Ramos (cell line): Measurements from ENCODE around the gene CACNA1G.

ENCODE experiments used
- in situ Hi-C: fragments of 300-500 bp; cut with MboI; formaldehyde crosslinking; loops from one replicate; pipeline ENCODE4 v1.14.3; 2022; ENCODE audit warnings: low sequenced_read_pairs; ENCODE audit not compliant: unreplicated experiment

Gene CACNA1G

DNA sequence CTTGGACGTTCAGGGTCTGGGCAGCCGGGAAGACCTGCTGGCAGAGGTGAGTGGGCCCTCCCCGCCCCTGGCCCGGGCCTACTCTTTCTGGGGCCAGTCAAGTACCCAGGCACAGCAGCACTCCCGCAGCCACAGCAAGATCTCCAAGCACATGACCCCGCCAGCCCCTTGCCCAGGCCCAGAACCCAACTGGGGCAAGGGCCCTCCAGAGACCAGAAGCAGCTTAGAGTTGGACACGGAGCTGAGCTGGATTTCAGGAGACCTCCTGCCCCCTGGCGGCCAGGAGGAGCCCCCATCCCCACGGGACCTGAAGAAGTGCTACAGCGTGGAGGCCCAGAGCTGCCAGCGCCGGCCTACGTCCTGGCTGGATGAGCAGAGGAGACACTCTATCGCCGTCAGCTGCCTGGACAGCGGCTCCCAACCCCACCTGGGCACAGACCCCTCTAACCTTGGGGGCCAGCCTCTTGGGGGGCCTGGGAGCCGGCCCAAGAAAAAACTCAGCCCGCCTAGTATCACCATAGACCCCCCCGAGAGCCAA is 65.6 kb downstream of the CACNA1G start:
- in situ Hi-C loops = loop anchor here (5.0 kb wide), 1 partner anchor 79 kb away; the partner anchor contains the start of gene SPATA20

GRCh38 chr17:50627036-50627781 is 66.7 kb downstream of the CACNA1G start:
- in situ Hi-C loops = loop anchor here (5.0 kb wide), 1 partner anchor 80 kb away; the partner anchor contains the start of gene SPATA20

- in situ Hi-C loops = loop anchor here (5.0 kb wide), 1 partner anchor 81 kb away; the partner anchor contains the start of gene SPATA20
Observed at GRCh38 chr17:50627782-50628601, 67.5 kb downstream of the CACNA1G start.

DNA sequence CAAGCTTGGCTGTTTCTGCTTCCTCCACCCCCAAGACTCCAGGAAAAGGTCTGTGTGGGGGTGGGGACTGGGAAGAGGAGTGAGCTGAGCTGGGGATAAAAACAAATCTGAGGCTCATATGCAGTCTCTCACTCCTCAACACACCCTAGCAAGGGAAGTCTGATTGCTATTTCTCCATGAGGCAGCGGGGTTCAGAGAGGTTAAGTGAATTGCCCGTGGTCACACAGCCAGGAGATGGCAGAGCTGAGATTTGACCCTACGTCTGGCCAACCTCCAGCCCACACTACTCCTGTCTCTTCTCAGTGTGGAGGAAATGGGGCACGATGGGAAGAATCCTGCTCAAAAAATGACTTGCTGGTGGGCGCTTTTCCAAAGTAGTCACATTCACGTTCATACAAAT is 69.4 kb downstream of the CACNA1G start:
- in situ Hi-C loops = loop anchor here (5.0 kb wide), 1 partner anchor 83 kb away; the partner anchor contains the start of gene SPATA20

GRCh38 chr17:50630524-50631194 is 70.1 kb downstream of the CACNA1G start:
- in situ Hi-C loops = no loop called here

DNA sequence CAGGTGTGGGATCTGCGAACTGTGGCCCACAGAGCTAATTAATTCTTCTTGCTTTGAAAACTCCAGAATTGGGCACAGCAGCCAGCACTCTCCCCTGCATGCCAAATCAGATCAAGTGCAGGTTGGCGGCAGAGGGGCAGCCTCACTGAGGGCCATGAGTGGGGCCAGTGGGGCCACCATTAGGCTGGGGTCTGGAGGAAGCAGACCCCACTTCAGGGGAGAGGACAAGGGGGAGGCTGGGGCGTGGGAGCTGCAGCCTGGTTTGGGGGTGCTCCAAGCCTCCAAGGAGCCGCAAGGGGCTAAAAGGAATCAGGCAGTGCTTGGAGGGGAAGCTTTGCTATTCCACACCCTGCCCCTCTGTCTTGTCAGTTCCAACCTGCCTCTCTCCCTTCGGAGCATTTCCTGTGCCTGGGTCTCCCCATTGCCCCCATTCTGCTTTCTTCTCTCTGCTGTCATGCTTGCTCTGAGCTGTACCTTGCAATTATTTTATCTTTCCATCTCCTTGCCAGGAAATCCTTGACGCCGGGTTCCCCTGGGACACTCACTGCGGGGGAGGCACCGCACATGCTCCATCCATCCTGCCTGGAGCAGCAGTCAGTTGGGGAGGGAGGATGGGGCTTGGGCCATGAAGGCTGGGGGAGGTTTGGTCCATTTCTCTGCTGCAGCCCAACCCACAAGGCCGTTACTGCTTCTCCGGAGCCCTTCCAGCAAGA is 70.8 kb downstream of the CACNA1G start:
- in situ Hi-C loops = no loop called here

DNA sequence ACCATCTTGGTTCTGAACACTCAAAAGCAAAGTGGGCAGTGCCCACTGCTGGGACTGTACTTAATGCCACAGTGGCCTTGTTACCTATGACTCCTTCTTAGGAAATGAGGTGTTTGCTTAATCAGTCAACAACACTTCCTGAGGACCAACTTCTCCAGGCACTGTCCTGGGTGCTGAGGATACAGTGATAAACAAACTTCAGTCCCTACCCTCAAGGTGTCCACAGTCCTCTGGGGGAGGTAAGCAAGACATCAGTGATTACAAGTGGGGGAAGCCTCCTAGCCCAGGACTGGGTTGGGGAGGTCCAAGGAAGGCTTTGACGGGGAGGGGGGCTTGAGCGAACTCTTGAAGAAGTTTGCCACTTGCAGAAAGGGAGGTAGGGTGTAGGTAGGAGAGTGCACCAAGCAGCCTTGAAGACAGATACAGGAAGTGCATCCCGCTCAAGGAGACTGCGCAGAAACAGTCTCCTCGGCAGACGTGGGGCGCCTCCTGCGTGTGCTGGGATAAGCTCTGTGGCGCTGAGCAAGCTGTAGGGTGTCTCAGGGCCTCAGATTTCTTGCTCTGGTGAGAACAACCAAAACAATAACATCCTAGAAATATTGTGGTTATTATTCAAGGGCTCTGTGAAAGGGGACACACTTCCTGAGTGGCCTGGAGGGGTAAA is 71.5 kb downstream of the CACNA1G start:
- in situ Hi-C loops = no loop called here

GRCh38 chr17:50632637-50633036 is 72.1 kb downstream of the CACNA1G start:
- in situ Hi-C loops = no loop called here

GRCh38 chr17:50633683-50634082 is 73.2 kb downstream of the CACNA1G start:
- in situ Hi-C loops = no loop called here

- in situ Hi-C loops = no loop called here
Observed at GRCh38 chr17:50634224-50634914, 73.9 kb downstream of the CACNA1G start, which contains the start of gene ABCC3. Gene ABCC3, plus strand, starts transcription at chr17:50634881. Its CDS starts 56 bp downstream, at chr17:50634937.

GRCh38 chr17:50634915-50635731 is 74.6 kb downstream of the CACNA1G start:
- in situ Hi-C loops = no loop called here

DNA sequence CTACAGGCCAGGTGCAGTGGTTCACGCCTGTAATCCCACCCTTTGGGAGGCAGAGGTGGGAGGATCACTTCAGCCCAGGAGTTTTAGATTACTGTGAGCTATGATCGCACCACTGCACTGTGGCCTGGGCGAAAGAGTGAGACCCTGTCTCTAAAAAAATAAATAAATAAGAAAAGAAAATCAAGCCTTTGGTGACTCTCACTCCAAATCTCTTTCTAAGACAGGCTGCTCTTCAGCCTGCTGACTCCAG is 75.1 kb downstream of the CACNA1G start:
- in situ Hi-C loops = no loop called here

- in situ Hi-C loops = no loop called here
Observed at GRCh38 chr17:50635982-50636803, 75.7 kb downstream of the CACNA1G start.

DNA sequence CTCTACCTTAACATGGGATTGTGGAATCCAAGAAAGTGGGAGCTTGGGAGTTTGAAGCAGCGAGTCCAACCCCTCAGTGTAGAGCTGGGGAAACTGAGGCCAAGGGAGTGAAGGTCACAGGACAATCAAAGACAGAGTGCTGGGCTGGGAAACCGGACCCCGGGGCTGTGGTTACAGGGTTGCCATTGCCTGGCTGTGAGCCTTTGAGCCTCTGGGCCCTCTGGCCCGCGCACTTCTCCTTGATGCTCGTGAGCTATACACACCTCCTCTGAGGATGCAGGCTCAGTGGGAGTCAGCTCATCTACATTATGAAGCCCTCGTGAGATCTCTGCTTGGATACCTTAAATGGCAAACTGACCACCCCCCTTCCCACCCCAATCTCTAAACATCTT is 76.3 kb downstream of the CACNA1G start:
- in situ Hi-C loops = no loop called here

DNA sequence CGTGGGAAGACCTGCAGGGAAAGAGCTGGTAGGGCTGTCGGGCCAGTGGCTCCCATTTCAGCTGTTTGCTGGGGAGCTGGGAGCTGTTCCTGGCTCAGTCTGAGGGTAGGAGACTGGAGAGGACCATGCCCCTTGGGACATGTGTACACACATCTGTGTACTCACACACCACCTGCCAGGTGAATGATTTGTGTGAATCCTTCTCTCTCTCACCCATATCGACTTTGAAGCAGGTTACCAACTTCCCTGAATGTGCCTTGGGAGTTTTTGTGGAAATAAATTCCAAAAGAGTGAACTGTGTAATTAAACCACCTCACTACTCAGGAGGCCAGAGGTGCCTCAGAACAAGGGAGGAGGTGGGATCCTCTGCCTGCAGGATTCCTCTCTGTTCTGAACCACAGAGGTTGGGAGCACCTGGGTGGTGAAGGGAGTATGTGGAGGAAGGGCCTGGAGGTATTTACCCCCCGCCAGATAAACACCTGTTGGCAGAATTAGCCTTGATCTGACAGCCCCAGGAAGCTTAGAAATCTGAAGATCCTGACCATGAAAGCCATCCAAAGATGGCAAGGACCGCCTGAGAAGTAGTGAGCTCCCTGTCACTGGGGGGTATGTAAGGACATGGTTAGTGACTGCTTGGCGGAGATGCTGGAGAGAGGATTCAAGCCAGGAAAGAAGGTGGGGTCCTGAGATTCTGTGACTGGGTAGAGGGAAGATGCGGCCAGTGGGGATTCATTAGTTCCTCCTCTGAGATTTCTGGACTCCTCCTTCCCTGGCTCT is 77.5 kb downstream of the CACNA1G start:
- in situ Hi-C loops = no loop called here

GRCh38 chr17:50638606-50638965 is 78.1 kb downstream of the CACNA1G start:
- in situ Hi-C loops = no loop called here
